ENCODE results near the gene TUT1. TPM values are rescaled to one million over a fixed set of nuclear protein-coding genes. Genes with fewer than 3 reads are reported as not detected.

The TUT1 gene
- total RNA-seq, 1 experiment from 2014 or later: 20.7 TPM

GRCh38 chr11:62595124-62595523 is 3.8 kb upstream of the TUT1 start:
- H3K23ac ChIP-seq (ENCODE audit: insufficient read length, low read depth, low read length): no peak overlapping the region
- Mint-ChIP-seq H3K27ac (no peak overlapping the region), H3K36me3 (ENCODE audit: insufficient read depth in 1 of 3, low read depth in 3 of 3) (peaks cover 54 to 75% (median 71%) of the 10 kb centered on the region in 3 experiments)

More at GRCh38 chr11:62595124-62595523, 3.8 kb upstream of the TUT1 start:
- Histone ChIP-seq H2BK5ac (ENCODE audit: insufficient read length, low read length) (no peak overlapping the region), H3K27ac (ENCODE audit: insufficient read length, low read depth, low read length) (no peak overlapping the region), H2AK5ac (ENCODE audit: insufficient read length, low read length) (no peak overlapping the region), H3K14ac (ENCODE audit: insufficient read depth, low read length) (no peak overlapping the region), H3K79me1 (ENCODE audit: insufficient read depth, low read depth, low read length, poor library complexity, severe bottlenecking) (no peaks in the 10 kb centered on the region), H3K56ac (ENCODE audit: insufficient read length, low read depth, low read length) (no peak overlapping the region), H4K8ac (replicated peaks; ENCODE audit: insufficient read length, low read depth, low read length) (no peak overlapping the region), H4K91ac (ENCODE audit: insufficient read length, low read depth, low read length) (no peak overlapping the region), H3K18ac (ENCODE audit: insufficient read length, low read depth, low read length) (no peak overlapping the region), H3K4me1 (ENCODE audit: insufficient read depth, low read length) (peaks cover 6% of the 10 kb centered on the region), H2BK120ac (ENCODE audit: low read depth, low read length, poor library complexity, severe bottlenecking) (no peak overlapping the region), H3K4ac (ENCODE audit: low read depth, low read length) (no peak overlapping the region), H3T11ph (ENCODE audit: low read length) (no peak overlapping the region), H3K9me3 (ENCODE audit: control insufficient read depth, low read depth, low read length) (no peaks in the 10 kb centered on the region), H2BK12ac (ENCODE audit: insufficient read length, low read depth, low read length) (no peak overlapping the region), H3K9ac (ENCODE audit: extremely low read depth, insufficient read length, low read length) (no peak overlapping the region), H3K79me2 (ENCODE audit: insufficient read depth, low read length) (no peaks in the 10 kb centered on the region), H3K27me3 (ENCODE audit: insufficient read depth, low read length) (no peaks in the 10 kb centered on the region), H2AFZ (ENCODE audit: low read length) (no peak overlapping the region), H4K20me1 (ENCODE audit: control insufficient read depth, insufficient read depth, insufficient read length) (no peaks in the 10 kb centered on the region), H2BK20ac (ENCODE audit: low read depth, low read length, poor library complexity, severe bottlenecking) (no peak overlapping the region), H3K23me2 (ENCODE audit: insufficient read length, low read depth, low read length, poor library complexity, severe bottlenecking) (peaks cover 5% of the 10 kb centered on the region), H3K4me2 (ENCODE audit: insufficient read depth, insufficient read length, low read length) (no peak overlapping the region), H4K5ac (ENCODE audit: insufficient read length, low read depth, low read length) (no peak overlapping the region), H2BK15ac (ENCODE audit: low read depth, low read length) (no peak overlapping the region)
- DNase-seq: no peak
- no CpG with 5 or more reads among the region's 8 CpGs for WGBS (ENCODE audit: extremely low coverage, insufficient read length, low lambda C conversion rate)
- H3K27me3 Mint-ChIP-seq (ENCODE audit: low read depth): peaks cover 7% of the 10 kb centered on the region
- H3K4me3 Mint-ChIP-seq: no peak overlapping the region
- no peaks in the 10 kb centered on the region for H3K9me3 Mint-ChIP-seq
- peaks cover 29 to 37% of the 10 kb centered on the region in 2 experiments for H3K4me1 Mint-ChIP-seq
- no peak for TF ChIP-seq CTCF (conservative IDR thresholded peaks at IDR 0.05)

Measured in H9 (cell line).